GM12878 (cell line): ENCODE measurements around the gene FOXD1. TPM values are rescaled to one million over a fixed set of nuclear protein-coding genes. Genes with fewer than 3 reads are reported as not detected.

Experiments
- ATAC-seq: fragments of 200-7000 bp; cut with Tn5 transposase; 3 replicates; pipeline ENCODE4 v1.9.1; 2020; ENCODE audit warnings: mild to moderate bottlenecking, moderate library complexity
- BruUV-seq: library from RNA; stranded (reverse); fragments of 400-500 nt; replicated peaks from 2 replicates; lab custom pipeline; 2021; lab: Mats Ljungman, UMichigan
- CTCF ChIA-PET: fragments of 300-600 bp; sonication (Branson Sonifier 250); formaldehyde crosslinking; extraction: SDS; loops from one replicate; lab custom pipeline; 2021; ENCODE audit warnings: inconsistent platforms; lab: Yijun Ruan, JAX
- POLR2A ChIA-PET: fragments of 350-600 bp; formaldehyde crosslinking; extraction: SDS; loops from one replicate; lab custom pipeline; 2021; ENCODE audit warnings: inconsistent platforms; lab: Charles Lee
- RAD21 ChIA-PET: fragments of 300-600 bp; sonication (Branson Sonifier 250); formaldehyde crosslinking; loops from one replicate; lab custom pipeline; 2023; ENCODE audit warnings: antibody characterized with exemption; ENCODE audit not compliant: unreplicated experiment; lab: Charles Lee
- SMC1A ChIA-PET: fragments of 300-600 bp; sonication (Branson Sonifier 250); formaldehyde crosslinking; loops from one replicate; lab custom pipeline; 2023; ENCODE audit not compliant: unreplicated experiment, uncharacterized antibody; lab: Charles Lee
- DNase-seq: peaks from one replicate; pipeline ENCODE4 v3.0.0-alpha.2; 2011; ENCODE audit warnings: low read depth, low spot score
- FAIRE-seq: peaks from 3 replicates; lab custom pipeline; 2011; peaks lifted over from hg19 to GRCh38; lab: Jason Lieb, UNC
- H2AFZ ChIP-seq: 2 replicates; pipeline ENCODE4 v1.6.0; 2011; ENCODE audit warnings: low read depth, low read length, control low read depth; ENCODE audit not compliant: control insufficient read depth
- H3K27ac ChIP-seq: 2 replicates; pipeline ENCODE4 v1.5.1; 2011; ENCODE audit warnings: control low read depth; ENCODE audit not compliant: control insufficient read depth, insufficient read depth
- H3K27me3 ChIP-seq, 2 experiments: replicated peaks in 1 of 2; 2 replicates each; pipeline versions ENCODE4 v1.6.0 to v1.6.1; 2011; ENCODE audit warnings: low read length in 1 of 2; ENCODE audit not compliant: control insufficient read depth in 2 of 2, insufficient read depth in 2 of 2
- H3K36me3 ChIP-seq, 2 experiments: 2 replicates each; pipeline ENCODE4 v1.5.1; 2011; ENCODE audit warnings: low read length in 1 of 2; ENCODE audit not compliant: control insufficient read depth in 2 of 2, insufficient read depth in 2 of 2
- H3K4me1 ChIP-seq: 2 replicates; pipeline ENCODE4 v1.6.1; 2011; ENCODE audit warnings: mild to moderate bottlenecking, low read length, moderate library complexity, mixed read lengths; ENCODE audit not compliant: control insufficient read depth, insufficient read depth
- H3K4me2 ChIP-seq: 2 replicates; pipeline ENCODE4 v1.6.0; 2011; ENCODE audit warnings: control low read depth; ENCODE audit not compliant: control insufficient read depth, insufficient read depth
- H3K4me3 ChIP-seq: fragments of 200-600 bp; sonication (generic); 2 replicates; pipeline ENCODE4 v1.5.1; 2016
- H3K79me2 ChIP-seq: 2 replicates; pipeline ENCODE4 v1.6.0; 2011; ENCODE audit warnings: low read length; ENCODE audit not compliant: control insufficient read depth, insufficient read depth
- H3K9ac ChIP-seq: 2 replicates; pipeline ENCODE4 v1.8.0; 2011; ENCODE audit warnings: low read length, control low read depth, mixed read lengths; ENCODE audit not compliant: control insufficient read depth, insufficient read depth
- H3K9me3 ChIP-seq: replicated peaks from 3 replicates; pipeline ENCODE4 v1.5.1; 2011; ENCODE audit warnings: mild to moderate bottlenecking, low read length; ENCODE audit not compliant: control insufficient read depth, insufficient read depth
- H4K20me1 ChIP-seq: 2 replicates; pipeline ENCODE4 v1.6.0; 2011; ENCODE audit not compliant: control insufficient read depth, insufficient read depth
- ASH2L ChIP-seq: fragments of 300-600, 200-600 bp; sonication (generic); IDR thresholded peaks from 2 replicates; pipeline ENCODE4 v1.6.1; 2017; ENCODE audit warnings: low read depth, mild to moderate bottlenecking, borderline replicate concordance
- HDAC6 ChIP-seq: fragments of 200-600 bp; sonication (generic); IDR thresholded peaks from one replicate; pipeline ENCODE4 v1.8.0; 2017; ENCODE audit warnings: antibody characterized with exemption; ENCODE audit not compliant: unreplicated experiment
- KDM1A ChIP-seq: fragments of 200-600 bp; sonication (generic); IDR thresholded peaks from 2 replicates; pipeline ENCODE4 v1.6.1; 2016; ENCODE audit warnings: borderline replicate concordance
- MEF2B ChIP-seq: fragments of 450-650 bp; IDR thresholded peaks from 2 replicates; pipeline ENCODE4 v1.6.1; 2018; ENCODE audit warnings: mild to moderate bottlenecking, moderate library complexity; ENCODE audit not compliant: partially characterized antibody, poor library complexity, severe bottlenecking
- MYC ChIP-seq: IDR thresholded peaks from 2 replicates; pipeline ENCODE4 v1.6.1; 2011; ENCODE audit warnings: mild to moderate bottlenecking, low read length, moderate library complexity, inconsistent platforms; ENCODE audit not compliant: insufficient read depth, insufficient replicate concordance, insufficient read length, severe bottlenecking
- PBX3 ChIP-seq: IDR thresholded peaks from 2 replicates; pipeline ENCODE4 v1.6.1; 2011; ENCODE audit warnings: mild to moderate bottlenecking, low read depth, low read length, moderate library complexity; ENCODE audit not compliant: insufficient replicate concordance
- RELA ChIP-seq: fragments of 450-650 bp; IDR thresholded peaks from 2 replicates; pipeline ENCODE4 v1.8.0; 2014; ENCODE audit warnings: borderline replicate concordance; ENCODE audit not compliant: partially characterized antibody
- SIN3A ChIP-seq: IDR thresholded peaks from 2 replicates; pipeline ENCODE4 v1.6.1; 2012; ENCODE audit warnings: low read depth, low read length, improper control_type of control experiment
- SRF ChIP-seq, 2 experiments: IDR thresholded peaks; 2 replicates each; pipeline ENCODE4 v1.6.1; 2011; ENCODE audit warnings: low read depth in 2 of 2, low read length in 2 of 2, mild to moderate bottlenecking in 1 of 2, moderate library complexity in 1 of 2
- ZBTB11 ChIP-seq: fragments of 450-650 bp; formaldehyde crosslinking; IDR thresholded peaks from 2 replicates; pipeline ENCODE4 v1.5.0; 2022; ENCODE audit warnings: mild to moderate bottlenecking, missing genetic modification characterization
- ZNF274 ChIP-seq: IDR thresholded peaks from one replicate; pipeline ENCODE4 v1.8.0; 2011; ENCODE audit not compliant: insufficient read length, insufficient read depth
- WGBS: methylation state at CpG from one replicate; pipeline ENCODE4 v1.1.6; 2016; ENCODE audit warnings: low lambda C conversion rate; ENCODE audit not compliant: insufficient replicate concordance, insufficient coverage; ENCODE audit errors: missing lambda C conversion rate; 5-methylcytosine and 5-hydroxymethylcytosine counted together
- in situ Hi-C: fragments of 300-500 bp; cut with MboI; formaldehyde crosslinking; loops from 9 replicates; pipeline ENCODE4 v1.14.3; 2018; ENCODE audit warnings: mixed read lengths
- intact Hi-C: fragments of 100-400 bp; cut with micrococcal nuclease; formaldehyde crosslinking; loops from one replicate; pipeline ENCODE4 v1.14.2; 2022; ENCODE audit not compliant: unreplicated experiment
- polyA plus RNA-seq, 11 experiments: library from polyadenylated mRNA; depleted of rRNA in 4 of 11; unstranded in 6 of 11; stranded (reverse) in 5 of 11; fragments of >200 nt; fragmentation: Nextera tagmentation in 4 of 11; fragmentation: Illumina TruSeq in 1 of 11; extraction: Ambion mirVana in 4 of 11; extraction: Trizol in 1 of 11; gene quantifications; 1 replicate in 1 of 11; 2 replicates in 10 of 11; pipeline versions ENCODE4 v1.2.1 to v1.2.3, GENCODE V29; 2011 to 2016; ENCODE audit warnings: inconsistent platforms in 2 of 11, missing spikeins in 2 of 11, low read depth in 1 of 11
- total RNA-seq, 4 experiments: library from RNA; depleted of rRNA in 3 of 4; stranded (reverse); fragments of >200 nt in 3 of 4; fragmentation: Illumina TruSeq in 1 of 4; extraction: Trizol in 1 of 4; gene quantifications; 2 replicates each; pipeline versions ENCODE4 v1.2.1 to v1.2.3, GENCODE V29; 2013 to 2021

The FOXD1 gene
- total and polyA plus RNA-seq, 10 of the 15 experiments (the other 5 are each of a cell fraction or from before 2014, with no cell fraction given), result not detected

GRCh38 chr5:73433982-73434342 lies 14.6 kb downstream of the FOXD1 start:
- Histone ChIP-seq H3K4me2 (no peak overlapping the region), H4K20me1 (no peaks in the 10 kb centered on the region), H3K4me1 (no peaks in the 10 kb centered on the region), H3K36me3 (no peaks in the 10 kb centered on the region), H3K27me3 (peaks cover 10 to 12% of the 10 kb centered on the region in 2 experiments), H2AFZ (no peak overlapping the region), H3K79me2 (no peaks in the 10 kb centered on the region), H3K9me3 (no peaks in the 10 kb centered on the region), H3K9ac (no peak overlapping the region), H3K27ac (no peak overlapping the region), H3K4me3 (no peak overlapping the region)
- CTCF ChIA-PET, result no interaction called here
- WGBS, result 47% methylated on average over 1 of the region's 1 CpG
- POLR2A ChIA-PET, result no interaction called here
- SMC1A ChIA-PET, result no interaction called here
- no peak for FAIRE-seq
- in situ Hi-C loops (no loop called here), intact Hi-C loops (no loop called here)
- no peak for ATAC-seq
- no peak for DNase-seq
- RAD21 ChIA-PET, result no interaction called here
- no peak for TF ChIP-seq RELA
- TF ChIP-seq KDM1A, result no peak
- no peak for TF ChIP-seq ZNF274
- TF ChIP-seq SIN3A, result no peak
- no peak for TF ChIP-seq MEF2B
- no peak for TF ChIP-seq MYC
- no peak for TF ChIP-seq HDAC6
- TF ChIP-seq ASH2L, result no peak
- no peak for TF ChIP-seq PBX3
- no peak for TF ChIP-seq ZBTB11 (CRISPR knock-in tag)
- no peak for TF ChIP-seq SRF (IDR thresholded peaks at IDR 0.05; ENCODE audit: low read depth in 2 of 2, low read length in 2 of 2)
- BruUV-seq, result no TSS peak
